Measurements from ENCODE around the gene PPP1R14D. TPM values are rescaled to one million over a fixed set of nuclear protein-coding genes. Genes with fewer than 3 reads are reported as not detected.
A peak's percentile ranks its signal among the peaks of the same experiment; 100 is the strongest.
"Not testable (repeated sequence)": the region's sequence is repeated elsewhere in the genome, so short reads cannot be mapped to it uniquely, and the experiment has no call there.

Gene PPP1R14D
- total RNA-seq, 4 donors from 2014 or later = not detected

DNA sequence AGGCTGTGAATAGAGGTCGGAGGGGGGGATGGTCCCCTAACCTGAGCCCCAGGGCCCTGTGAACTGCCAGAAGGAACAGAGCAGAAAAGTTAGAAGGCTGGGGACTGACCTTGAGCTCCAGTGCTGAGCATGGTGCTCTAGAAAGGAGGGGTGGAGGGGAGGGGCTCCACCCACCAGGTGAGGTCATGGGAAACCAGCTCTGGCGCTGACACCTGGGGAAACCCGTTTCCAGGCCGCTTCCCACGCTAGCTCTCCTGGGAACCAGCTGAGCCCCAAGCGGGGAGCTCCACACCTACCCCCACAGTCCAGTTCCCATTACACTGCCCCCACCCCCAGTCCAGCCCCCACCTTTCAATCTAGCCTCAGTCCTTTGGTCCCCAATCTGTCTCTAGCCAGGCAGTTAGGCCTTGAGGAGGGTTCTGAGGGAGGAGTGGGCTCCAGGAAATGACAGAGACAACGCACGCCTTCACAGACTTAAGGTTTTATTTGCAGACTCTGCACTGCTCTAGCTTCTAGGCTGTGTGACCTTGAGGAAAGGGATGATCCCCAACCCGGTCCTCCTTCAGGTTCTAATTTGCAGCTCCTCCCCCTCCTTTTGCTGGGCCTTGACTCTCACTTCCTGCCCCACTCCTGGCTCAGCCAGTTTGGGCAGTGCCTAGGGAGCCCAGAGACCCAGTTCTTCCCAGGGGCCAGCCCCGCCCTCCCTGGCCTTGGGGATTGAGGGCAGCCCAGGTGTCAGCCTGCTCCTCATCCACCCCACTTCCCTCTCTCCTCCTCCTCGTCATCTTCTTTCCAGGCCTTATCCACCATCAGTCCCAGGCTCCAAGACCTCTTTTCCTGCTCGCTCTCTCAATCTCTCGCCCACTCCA is 43.5 kb upstream of the PPP1R14D start:
- TF ChIP-seq, protein P1, sequence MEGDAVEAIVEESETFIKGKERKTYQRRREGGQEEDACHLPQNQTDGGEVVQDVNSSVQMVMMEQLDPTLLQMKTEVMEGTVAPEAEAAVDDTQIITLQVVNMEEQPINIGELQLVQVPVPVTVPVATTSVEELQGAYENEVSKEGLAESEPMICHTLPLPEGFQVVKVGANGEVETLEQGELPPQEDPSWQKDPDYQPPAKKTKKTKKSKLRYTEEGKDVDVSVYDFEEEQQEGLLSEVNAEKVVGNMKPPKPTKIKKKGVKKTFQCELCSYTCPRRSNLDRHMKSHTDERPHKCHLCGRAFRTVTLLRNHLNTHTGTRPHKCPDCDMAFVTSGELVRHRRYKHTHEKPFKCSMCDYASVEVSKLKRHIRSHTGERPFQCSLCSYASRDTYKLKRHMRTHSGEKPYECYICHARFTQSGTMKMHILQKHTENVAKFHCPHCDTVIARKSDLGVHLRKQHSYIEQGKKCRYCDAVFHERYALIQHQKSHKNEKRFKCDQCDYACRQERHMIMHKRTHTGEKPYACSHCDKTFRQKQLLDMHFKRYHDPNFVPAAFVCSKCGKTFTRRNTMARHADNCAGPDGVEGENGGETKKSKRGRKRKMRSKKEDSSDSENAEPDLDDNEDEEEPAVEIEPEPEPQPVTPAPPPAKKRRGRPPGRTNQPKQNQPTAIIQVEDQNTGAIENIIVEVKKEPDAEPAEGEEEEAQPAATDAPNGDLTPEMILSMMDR (IDR thresholded peaks at IDR 0.05) = no peak
- DNase-seq (ENCODE audit: low spot score) = no peak
- no peak for ATAC-seq (ENCODE audit: low FRiP score)

GRCh38 chr15:40870716-40871115 is 42.2 kb upstream of the PPP1R14D start:
- TF ChIP-seq, protein P1 (IDR thresholded peaks at IDR 0.05) = no peak
- ATAC-seq (ENCODE audit: low FRiP score) (no peak), DNase-seq (ENCODE audit: low spot score) (no peak)

DNA sequence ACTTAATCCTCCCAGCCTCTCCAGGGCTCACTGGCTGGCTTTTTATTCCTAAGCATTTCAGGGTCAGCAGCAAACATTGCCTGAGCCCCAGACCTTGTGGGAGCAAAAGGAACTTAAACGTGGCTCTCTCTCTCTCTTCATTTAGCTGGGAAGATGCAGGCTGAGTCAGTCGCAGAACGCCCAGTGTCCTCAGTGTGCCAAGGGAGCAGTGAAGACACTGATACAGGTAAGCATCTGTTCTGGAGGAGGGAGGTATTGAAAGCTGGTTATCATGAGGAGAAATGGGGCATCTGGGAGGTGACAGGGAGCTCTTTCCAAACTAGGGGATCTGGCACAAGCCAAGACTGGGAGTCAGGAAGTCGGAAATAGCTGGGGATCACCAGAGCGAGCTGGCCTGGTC is 41.2 kb upstream of the PPP1R14D start:
- TF ChIP-seq, protein P1 (IDR thresholded peaks at IDR 0.05) = no peak
- ATAC-seq (ENCODE audit: low FRiP score) (no peak), DNase-seq (ENCODE audit: low spot score) (no peak)

- DNase-seq (ENCODE audit: low spot score) (no peak), ATAC-seq (ENCODE audit: low FRiP score) (no peak)
- TF ChIP-seq, protein P1 (IDR thresholded peaks at IDR 0.05) = no peak
These were observed 38.7 kb upstream of the PPP1R14D start for GRCh38 chr15:40867199-40867598.

GRCh38 chr15:40863660-40864270 is 35.3 kb upstream of the PPP1R14D start:
- TF ChIP-seq, protein P1 (IDR thresholded peaks at IDR 0.05) = no peak
- DNase-seq (ENCODE audit: low spot score) (no peak), ATAC-seq (ENCODE audit: low FRiP score) (no peak)

GRCh38 chr15:40861147-40861546 is 32.6 kb upstream of the PPP1R14D start:
- not testable (repeated sequence) for ATAC-seq (ENCODE audit: low FRiP score); DNase-seq (ENCODE audit: low spot score)

- TF ChIP-seq, protein P1 (IDR thresholded peaks at IDR 0.05) = no peak
- DNase-seq (ENCODE audit: low spot score) (peak; percentile 70), ATAC-seq (ENCODE audit: low FRiP score) (no peak)
These were observed 30.8 kb upstream of the PPP1R14D start for GRCh38 chr15:40859206-40859851.

Data from omental fat pad (tissue), 4 donors.